Coronary artery (tissue), 2 donors: ENCODE results near the gene PIK3C2G.

Experiments
- DNase-seq: peaks from one replicate; pipeline ENCODE4 v3.0.0-alpha.2; 2017; ENCODE audit warnings: low spot score
- H3K27ac ChIP-seq, 2 donors: fragments of 200-600 bp; sonication (generic); one replicate each; pipeline ENCODE4 v1.5.1; 2016 to 2019
- H3K4me3 ChIP-seq: fragments of 200-600 bp; sonication (generic); 2 replicates; pipeline ENCODE4 v1.5.1; 2016; ENCODE audit warnings: mild to moderate bottlenecking, moderate library complexity
- TF ChIP-seq, protein P1 (sequence below): fragments of 200-600 bp; sonication (generic); IDR thresholded peaks from one replicate; pipeline ENCODE4 v1.5.1; 2019; ENCODE audit warnings: antibody characterized with exemption

PIK3C2G gene

DNA sequence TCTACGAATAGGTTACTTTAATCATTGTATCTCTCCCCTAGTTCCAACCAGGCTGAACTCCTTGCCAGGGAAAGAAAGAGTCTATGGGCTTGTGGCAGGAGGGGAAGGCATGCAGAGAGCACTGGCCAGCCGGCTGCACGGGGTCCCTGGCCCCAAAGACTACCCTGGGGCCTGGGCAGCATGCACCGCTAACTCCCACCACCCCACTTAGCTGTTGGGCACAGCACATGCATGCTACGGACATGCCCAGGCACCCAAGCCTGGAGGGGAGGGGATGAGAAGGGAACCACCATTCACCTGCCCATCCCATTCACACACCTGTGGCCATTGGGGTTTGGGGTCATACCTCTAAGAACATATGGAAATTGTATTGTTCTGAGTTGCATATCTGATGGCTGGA is 94.1 kb downstream of the PIK3C2G start:
- DNase-seq: no peak
- Histone ChIP-seq H3K4me3 (no peak overlapping the region), H3K27ac (no peak overlapping the region)
- TF ChIP-seq, protein P1, sequence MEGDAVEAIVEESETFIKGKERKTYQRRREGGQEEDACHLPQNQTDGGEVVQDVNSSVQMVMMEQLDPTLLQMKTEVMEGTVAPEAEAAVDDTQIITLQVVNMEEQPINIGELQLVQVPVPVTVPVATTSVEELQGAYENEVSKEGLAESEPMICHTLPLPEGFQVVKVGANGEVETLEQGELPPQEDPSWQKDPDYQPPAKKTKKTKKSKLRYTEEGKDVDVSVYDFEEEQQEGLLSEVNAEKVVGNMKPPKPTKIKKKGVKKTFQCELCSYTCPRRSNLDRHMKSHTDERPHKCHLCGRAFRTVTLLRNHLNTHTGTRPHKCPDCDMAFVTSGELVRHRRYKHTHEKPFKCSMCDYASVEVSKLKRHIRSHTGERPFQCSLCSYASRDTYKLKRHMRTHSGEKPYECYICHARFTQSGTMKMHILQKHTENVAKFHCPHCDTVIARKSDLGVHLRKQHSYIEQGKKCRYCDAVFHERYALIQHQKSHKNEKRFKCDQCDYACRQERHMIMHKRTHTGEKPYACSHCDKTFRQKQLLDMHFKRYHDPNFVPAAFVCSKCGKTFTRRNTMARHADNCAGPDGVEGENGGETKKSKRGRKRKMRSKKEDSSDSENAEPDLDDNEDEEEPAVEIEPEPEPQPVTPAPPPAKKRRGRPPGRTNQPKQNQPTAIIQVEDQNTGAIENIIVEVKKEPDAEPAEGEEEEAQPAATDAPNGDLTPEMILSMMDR: no peak

DNA sequence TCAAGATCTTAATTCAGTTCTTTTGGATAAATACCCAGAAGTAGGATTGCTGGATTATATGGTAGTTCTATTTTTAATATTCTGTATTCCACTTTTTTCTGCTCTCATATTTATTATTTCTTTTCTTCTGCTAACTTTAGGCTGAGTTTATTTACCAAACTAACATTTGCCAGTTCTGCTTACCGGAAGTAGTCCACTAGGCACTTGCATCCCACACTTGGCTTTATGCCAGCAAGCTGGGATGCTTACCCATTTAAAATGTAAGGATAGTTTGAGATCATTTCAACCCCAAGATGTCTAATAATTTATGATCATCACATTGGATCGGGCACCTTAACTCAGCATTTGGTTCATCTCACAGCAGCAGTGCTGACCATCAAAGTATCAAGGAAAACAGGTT is 96.8 kb downstream of the PIK3C2G start:
- no peak for DNase-seq
- no peak overlapping the region for H3K27ac ChIP-seq
- no peak overlapping the region for H3K4me3 ChIP-seq
- TF ChIP-seq, protein P1: no peak

DNA sequence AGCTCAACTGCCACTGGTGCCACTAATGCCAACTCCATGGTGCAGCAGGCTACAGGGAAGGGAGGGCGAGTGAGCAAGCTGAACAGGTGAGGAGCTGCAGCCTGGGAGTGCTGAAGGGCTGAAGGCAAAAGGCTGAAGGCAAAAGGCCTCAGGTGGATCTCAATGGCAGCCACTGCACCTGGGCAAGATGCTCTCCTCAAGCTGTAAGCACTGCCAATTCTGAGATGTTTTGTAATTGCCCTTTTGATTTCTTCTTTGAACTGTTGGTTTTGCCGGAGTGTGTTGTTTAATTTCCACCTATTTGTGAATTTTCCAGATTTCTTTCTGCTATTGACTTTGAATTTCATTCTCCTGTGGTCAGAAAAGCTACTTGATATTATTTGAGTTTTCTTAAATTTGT is 97.6 kb downstream of the PIK3C2G start:
- TF ChIP-seq, protein P1: no peak
- no peak overlapping the region for H3K4me3 ChIP-seq
- no peak for DNase-seq

DNA sequence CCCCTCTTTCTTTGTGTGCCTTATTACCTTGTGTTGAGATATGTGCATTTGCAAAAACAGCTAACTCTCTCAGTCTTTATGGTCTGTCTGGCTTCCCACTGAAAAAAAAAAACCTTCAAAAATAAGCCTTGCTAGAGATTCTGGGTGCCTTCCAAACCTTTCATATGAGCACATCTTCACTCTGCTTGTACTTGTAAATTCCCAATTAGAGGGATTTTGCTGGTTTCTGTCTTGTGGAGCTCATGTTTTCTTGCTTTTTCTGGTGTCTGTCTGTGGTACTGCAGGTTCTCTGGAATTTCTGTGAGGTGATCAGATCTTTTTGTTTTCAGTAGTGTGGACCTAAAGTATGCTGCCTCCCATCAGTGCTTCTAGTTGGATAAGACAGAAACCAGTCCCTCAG is 100.1 kb downstream of the PIK3C2G start:
- H3K27ac ChIP-seq: no peak overlapping the region
- H3K4me3 ChIP-seq: no peak overlapping the region
- TF ChIP-seq, protein P1: no peak
- DNase-seq: no peak

More for the DNA sequence above, 97.6 kb downstream of the PIK3C2G start:
- H3K27ac ChIP-seq: no peak overlapping the region

DNA sequence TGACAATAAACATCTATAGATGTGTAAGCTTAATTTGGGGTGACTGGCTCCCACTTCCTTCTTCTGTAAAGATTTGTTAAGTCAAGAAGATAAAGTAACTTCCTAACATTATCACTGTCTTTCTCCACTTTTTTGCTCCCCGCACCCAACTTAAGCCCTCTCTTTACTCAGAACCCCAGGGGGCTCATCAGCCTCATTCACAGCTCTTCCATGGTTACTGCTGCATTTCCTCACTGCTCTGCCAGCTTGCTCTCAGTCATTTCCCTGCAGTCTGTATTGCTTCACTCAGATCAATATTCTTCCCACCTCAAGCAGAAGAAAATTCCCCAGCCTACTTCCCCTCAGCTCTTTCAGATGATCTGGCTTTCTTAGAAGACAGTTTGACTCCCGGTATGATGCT is 102.0 kb downstream of the PIK3C2G start:
- no peak for DNase-seq
- no peak overlapping the region for H3K27ac ChIP-seq
- no peak overlapping the region for H3K4me3 ChIP-seq
- TF ChIP-seq, protein P1: no peak

DNA sequence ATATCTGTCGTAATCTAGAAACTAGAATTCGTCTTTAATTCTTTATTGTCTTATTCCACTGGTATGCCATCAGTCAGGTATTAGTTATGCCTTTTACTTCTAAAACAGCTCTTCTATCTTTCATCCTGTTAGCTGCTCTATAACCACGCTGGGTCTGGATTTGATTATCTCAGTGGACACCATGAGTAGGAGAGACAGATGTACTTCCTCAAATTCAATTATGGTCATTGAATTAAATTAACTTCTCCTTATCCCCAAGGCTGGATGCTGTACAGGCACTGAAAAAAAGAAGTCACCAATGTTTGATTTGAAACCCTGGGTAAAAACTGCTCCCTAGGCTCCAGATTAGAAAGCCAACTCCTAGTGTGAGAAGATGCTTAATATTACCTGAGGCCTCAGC is 107.3 kb downstream of the PIK3C2G start:
- DNase-seq: no peak
- TF ChIP-seq, protein P1: no peak
- Histone ChIP-seq H3K27ac (no peak overlapping the region), H3K4me3 (no peak overlapping the region)

DNA sequence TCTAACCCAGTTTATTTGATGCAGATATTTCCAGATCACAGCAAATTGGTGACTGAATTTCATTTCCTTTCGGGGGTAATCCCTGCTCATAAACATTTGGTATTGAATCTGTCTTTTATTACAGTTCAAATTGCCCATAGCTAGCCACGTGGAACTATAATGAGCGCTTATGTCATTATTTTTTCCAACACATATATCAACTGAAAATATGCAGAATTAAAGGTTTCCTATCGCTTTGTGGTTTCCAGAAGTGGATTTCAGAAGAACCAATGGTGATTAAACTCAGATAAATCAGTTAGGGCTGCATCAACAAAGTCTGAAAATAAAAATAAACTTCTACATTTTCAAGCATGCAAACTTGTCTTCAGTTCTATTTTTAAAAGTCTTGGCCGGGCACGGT is 111.9 kb downstream of the PIK3C2G start:
- TF ChIP-seq, protein P1: no peak
- H3K4me3 ChIP-seq: no peak overlapping the region
- no peak for DNase-seq
- no peak overlapping the region for H3K27ac ChIP-seq
